Transverse colon (tissue), 4 donors: ENCODE results near the gene TCOF1. TPM values are rescaled to one million over a fixed set of nuclear protein-coding genes. Genes with fewer than 3 reads are reported as not detected.

ENCODE experiments used
- DNase-seq: peaks from one replicate; pipeline ENCODE4 v3.0.0-alpha.2; 2019
- H3K27ac ChIP-seq, 4 donors: fragments of 200-600 bp; sonication (generic); 2 replicates each; pipeline ENCODE4 v1.5.1; 2016 to 2018; ENCODE audit warnings: inconsistent platforms in 4 of 4
- H3K27me3 ChIP-seq: fragments of 200-600 bp; sonication (generic); 2 replicates; pipeline ENCODE4 v1.5.1; 2017; ENCODE audit warnings: inconsistent platforms
- H3K36me3 ChIP-seq, 4 donors: fragments of 200-600 bp; sonication (generic); 2 replicates each; pipeline ENCODE4 v1.5.1; 2017 to 2019; ENCODE audit warnings: inconsistent platforms in 4 of 4
- H3K4me1 ChIP-seq, 4 donors: fragments of 200-600 bp; sonication (generic); 2 replicates each; pipeline ENCODE4 v1.5.1; 2017 to 2020; ENCODE audit warnings: inconsistent platforms in 4 of 4
- H3K4me3 ChIP-seq, 4 donors: fragments of 200-600 bp; sonication (generic); 1 replicate in 1 of 4; 2 replicates in 3 of 4; pipeline versions ENCODE4 v1.5.1 to v1.6.1; 2017 to 2019; ENCODE audit warnings: inconsistent platforms in 4 of 4
- H3K9me3 ChIP-seq, 2 donors: fragments of 200-600 bp; sonication (generic); 2 replicates each; pipeline ENCODE4 v1.5.1; 2017 to 2019; ENCODE audit warnings: inconsistent platforms in 2 of 2
- CTCF ChIP-seq, 5 experiments: fragments of 200-600 bp in 3 of 5; fragments of 450-650 bp in 2 of 5; sonication (generic) in 3 of 5; IDR thresholded peaks; 1 replicate in 2 of 5; 2 replicates in 3 of 5; pipeline ENCODE4 v1.5.1; 2016 to 2017; ENCODE audit warnings: antibody characterized with exemption in 5 of 5, inconsistent platforms in 3 of 5, mild to moderate bottlenecking in 2 of 5, moderate library complexity in 1 of 5
- EP300 ChIP-seq: sonication (generic); formaldehyde crosslinking; IDR thresholded peaks from one replicate; pipeline ENCODE4 v1.6.1; 2017; ENCODE audit warnings: antibody characterized with exemption, low read depth
- POLR2A ChIP-seq: fragments of 450-650 bp; IDR thresholded peaks from one replicate; pipeline ENCODE4 v1.6.1; 2016; ENCODE audit warnings: antibody characterized with exemption, mild to moderate bottlenecking, moderate library complexity
- POLR2AphosphoS5 ChIP-seq, 3 donors: sonication (generic); formaldehyde crosslinking; IDR thresholded peaks; one replicate each; pipeline ENCODE4 v1.6.1; 2016; ENCODE audit warnings: antibody characterized with exemption in 3 of 3
- WGBS, 2 donors: methylation state at CpG; one replicate each; pipeline ENCODE4 v1.1.5; 2018; ENCODE audit warnings: low coverage in 1 of 2; 5-methylcytosine and 5-hydroxymethylcytosine counted together
- in situ Hi-C, 4 donors: fragments of 200-750 bp; cut with MboI; loops; one replicate each; pipeline versions ENCODE4 v1.15.0 to v1.15.1; 2017; ENCODE audit warnings: low sequenced_read_pairs in 3 of 4, low pct_ligation_motif_present in 1 of 4, low pct_unique_long_range_greater_than_20kb in 1 of 4
- intact Hi-C: fragments of 100-400 bp; cut with DNase I; formaldehyde crosslinking; loops from one replicate; pipeline ENCODE4 v1.15.1; 2023; ENCODE audit warnings: low total_unique reads
- total RNA-seq, 4 donors: library from RNA; depleted of rRNA; stranded (reverse); fragments of >200 nt; gene quantifications; one replicate each; pipeline ENCODE4 v1.1.0, GENCODE V29; 2016

TCOF1 gene
- 10 to 100 TPM; 12.0 to 87.2 (median 31.3) TPM for total RNA-seq

- Histone ChIP-seq H3K27ac (peak within 1 kb of the TSS; percentile 73 to 84 (median 75)), H3K27me3 (no peaks in the 10 kb centered on the region), H3K4me1 (peaks cover 9 to 27% (median 15%) of the 10 kb centered on the region in 4 donors), H3K9me3 (no peaks in the 10 kb centered on the region), H3K36me3 (peaks cover 0 to 4% (median 0%) of the 10 kb centered on the region in 4 donors), H3K4me3 (peak within 1 kb of the TSS; percentile 71 to 92 (median 79))
- WGBS, 2 donors: 1 to 2% methylated on average over 11 to 71 of the region's 90 CpGs
- DNase-seq: peak; percentile 99
- in situ Hi-C loops (no loop called here), intact Hi-C loops (no loop called here)
- TF ChIP-seq POLR2AphosphoS5 (IDR thresholded peaks at IDR 0.05) (peak in 2 of 3 donors; percentile 14 to 29), EP300 (no peak)
These were observed at the start of gene TCOF1 for GRCh38 chr5:150357326-150358260. TCOF1 (plus strand) TSS chr5:150357697; CDS start chr5:150357747, 50 bp downstream.

GRCh38 chr5:150309101-150309885, 48.2 kb upstream of the TCOF1 start:
- peaks cover under 1% of the 10 kb centered on the region for H3K27me3 ChIP-seq
- DNase-seq: no peak
- intact Hi-C loops: no loop called here
- TF ChIP-seq CTCF (IDR thresholded peaks at IDR 0.05): no peak
- no peak for TF ChIP-seq POLR2A
- TF ChIP-seq EP300: no peak
- TF ChIP-seq POLR2AphosphoS5 (IDR thresholded peaks at IDR 0.05): no peak
- no peak overlapping the region for H3K4me3 ChIP-seq
- peaks cover 0 to 2% (median 0%) of the 10 kb centered on the region in 4 donors for H3K4me1 ChIP-seq
- in situ Hi-C loops: no loop called here
- no peak overlapping the region for H3K27ac ChIP-seq
- H3K9me3 ChIP-seq: no peaks in the 10 kb centered on the region
- 60 to 78% methylated on average over 1 to 7 of the region's 7 CpGs for WGBS, 2 donors
- H3K36me3 ChIP-seq: no peaks in the 10 kb centered on the region

- in situ Hi-C loops: no loop called here
- H3K36me3 ChIP-seq: no peaks in the 10 kb centered on the region
- H3K27ac ChIP-seq: no peak overlapping the region
- WGBS, 2 donors: 75 to 90% methylated on average over 1 of the region's 1 CpG
- no peak for DNase-seq
- no peaks in the 10 kb centered on the region for H3K9me3 ChIP-seq
- no peak overlapping the region for H3K4me3 ChIP-seq
- H3K27me3 ChIP-seq: no peaks in the 10 kb centered on the region
- intact Hi-C loops: no loop called here
- TF ChIP-seq POLR2A (no peak), CTCF (IDR thresholded peaks at IDR 0.05) (no peak), POLR2AphosphoS5 (IDR thresholded peaks at IDR 0.05) (no peak), EP300 (no peak)
- no peaks in the 10 kb centered on the region for H3K4me1 ChIP-seq
These were observed 47.6 kb upstream of the TCOF1 start for GRCh38 chr5:150309886-150310239.

- no peaks in the 10 kb centered on the region for H3K27me3 ChIP-seq
- H3K27ac ChIP-seq: no peak overlapping the region
- TF ChIP-seq EP300 (no peak), POLR2AphosphoS5 (IDR thresholded peaks at IDR 0.05) (no peak), CTCF (IDR thresholded peaks at IDR 0.05) (no peak), POLR2A (no peak)
- H3K36me3 ChIP-seq: no peaks in the 10 kb centered on the region
- H3K9me3 ChIP-seq: no peaks in the 10 kb centered on the region
- H3K4me1 ChIP-seq: no peaks in the 10 kb centered on the region
- intact Hi-C loops: no loop called here
- H3K4me3 ChIP-seq: no peak overlapping the region
- no peak for DNase-seq
- WGBS, 2 donors: 54 to 63% methylated on average over 5 of the region's 5 CpGs
- in situ Hi-C loops: no loop called here
These were observed 47.3 kb upstream of the TCOF1 start for GRCh38 chr5:150310246-150310645.
